Activated T-helper 1 cell treated with anti-CD3 and anti-CD28 coated beads, Interleukin-2, amount 50 U/mL, for 16 hours (primary cell): ENCODE data around the gene HPSE2.
"Not testable (repeated sequence)": the region's sequence is repeated elsewhere in the genome, so short reads cannot be mapped to it uniquely, and the experiment has no call there.

Source experiments
- DNase-seq, 2 donors: peaks; one replicate each; pipeline ENCODE4 v3.0.0-alpha.2; 2020; ENCODE audit warnings: low read depth in 1 of 2, low spot score in 1 of 2

Gene HPSE2

GRCh38 chr10:99170116-99170675 lies 65.5 kb downstream of the HPSE2 start:
- no peak for DNase-seq

- no peak for DNase-seq
Observed at GRCh38 chr10:99161165-99161564, 74.5 kb downstream of the HPSE2 start.

GRCh38 chr10:99143651-99144050 lies 92.0 kb downstream of the HPSE2 start:
- no peak for DNase-seq

GRCh38 chr10:99143011-99143410 lies 92.6 kb downstream of the HPSE2 start:
- no peak for DNase-seq

GRCh38 chr10:99132897-99133296 lies 102.8 kb downstream of the HPSE2 start:
- not testable (repeated sequence) for DNase-seq

- DNase-seq = no peak
Observed at GRCh38 chr10:99125879-99126278, 109.8 kb downstream of the HPSE2 start.

GRCh38 chr10:99124376-99124775 lies 111.3 kb downstream of the HPSE2 start:
- DNase-seq = no peak

GRCh38 chr10:99123851-99124250 lies 111.8 kb downstream of the HPSE2 start:
- no peak for DNase-seq

- DNase-seq = no peak
Observed at GRCh38 chr10:99123336-99123735, 112.3 kb downstream of the HPSE2 start.

GRCh38 chr10:99119258-99119748 lies 116.3 kb downstream of the HPSE2 start:
- no peak for DNase-seq

- DNase-seq = no peak
Observed at GRCh38 chr10:99115703-99116102, 119.9 kb downstream of the HPSE2 start.

- no peak for DNase-seq
Observed at GRCh38 chr10:99085358-99085757, 150.3 kb downstream of the HPSE2 start.

GRCh38 chr10:99084161-99084560 lies 151.5 kb downstream of the HPSE2 start:
- DNase-seq = no peak

GRCh38 chr10:99080275-99080945 lies 155.2 kb downstream of the HPSE2 start:
- DNase-seq = no peak

GRCh38 chr10:99062591-99062990 lies 173.1 kb downstream of the HPSE2 start:
- no peak for DNase-seq

- DNase-seq = no peak
Observed at GRCh38 chr10:99058762-99059161, 176.9 kb downstream of the HPSE2 start.

- DNase-seq = no peak
Observed at GRCh38 chr10:99057936-99058690, 177.5 kb downstream of the HPSE2 start.

- DNase-seq = no peak
Observed at GRCh38 chr10:99045671-99046070, 190.0 kb downstream of the HPSE2 start.

GRCh38 chr10:99042051-99042771 lies 193.4 kb downstream of the HPSE2 start:
- no peak for DNase-seq

GRCh38 chr10:99041468-99041867 lies 194.2 kb downstream of the HPSE2 start:
- DNase-seq = no peak

GRCh38 chr10:99013885-99014284 lies 221.8 kb downstream of the HPSE2 start:
- DNase-seq = no peak

GRCh38 chr10:99010286-99010685 lies 225.4 kb downstream of the HPSE2 start:
- no peak for DNase-seq
